Cerebellar cortex (tissue), 1 donor: ENCODE data around the gene PPP2R2C.

ENCODE experiments used
- DNase-seq: peaks from one replicate; pipeline ENCODE4 v3.0.0-alpha.2; 2015; ENCODE audit warnings: low spot score

The PPP2R2C gene

DNA sequence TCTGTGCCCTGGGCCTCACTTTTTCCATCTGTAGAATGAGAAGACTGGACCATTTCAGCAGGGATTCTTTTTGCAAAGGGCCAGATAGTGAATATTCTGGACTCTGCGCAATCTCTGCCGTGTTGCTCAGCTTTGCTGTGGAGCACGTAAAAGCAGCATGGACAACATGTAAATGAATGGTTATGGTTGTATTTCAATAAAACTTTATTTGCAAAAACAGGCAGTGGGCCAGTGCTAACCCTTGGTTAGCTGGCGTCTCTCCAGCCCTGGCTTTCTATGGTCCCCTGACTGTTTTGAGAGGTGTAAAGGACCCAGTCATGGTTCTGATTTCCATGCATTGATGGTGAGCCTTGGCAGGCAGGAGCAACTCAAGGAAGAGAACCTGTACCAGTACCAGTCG lies 184.1 kb downstream of the PPP2R2C start:
- no peak for DNase-seq

DNA sequence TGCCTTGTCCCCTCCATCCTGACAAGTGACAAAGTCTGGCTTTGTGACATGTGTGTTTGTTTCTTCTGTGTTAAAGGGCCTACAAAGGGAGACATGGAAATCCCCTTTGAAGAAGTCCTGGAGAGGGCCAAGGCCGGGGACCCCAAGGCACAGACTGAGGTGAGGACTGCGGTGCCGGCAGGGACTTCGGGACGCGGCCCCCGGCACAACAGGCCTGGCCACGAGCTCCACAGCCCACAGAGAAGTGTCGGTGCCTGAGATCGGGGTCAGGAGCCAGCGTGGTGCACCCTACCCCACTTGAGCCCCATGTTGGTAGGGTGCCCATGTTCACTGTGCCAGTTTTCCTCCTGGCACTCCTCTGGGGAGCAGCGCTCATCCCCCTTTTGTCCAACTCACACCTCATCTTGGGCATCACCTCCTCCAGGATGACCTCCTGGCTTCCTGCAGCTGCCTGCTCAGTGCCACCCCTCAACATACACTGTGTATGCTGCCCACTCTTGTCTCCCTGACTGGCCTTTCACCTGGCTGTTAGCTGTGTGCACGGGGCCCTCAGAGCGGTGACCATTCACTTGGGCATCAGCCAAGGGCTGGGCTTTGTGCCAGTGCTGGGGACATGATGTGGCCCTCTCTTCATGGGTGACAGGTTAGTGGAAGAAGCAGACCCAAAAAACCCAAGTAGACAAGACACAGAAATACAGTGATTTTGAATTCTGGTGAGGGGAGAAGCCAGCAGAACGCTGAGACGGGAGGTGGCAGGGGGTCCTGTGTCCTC lies 185.2 kb downstream of the PPP2R2C start:
- DNase-seq: no peak

DNA sequence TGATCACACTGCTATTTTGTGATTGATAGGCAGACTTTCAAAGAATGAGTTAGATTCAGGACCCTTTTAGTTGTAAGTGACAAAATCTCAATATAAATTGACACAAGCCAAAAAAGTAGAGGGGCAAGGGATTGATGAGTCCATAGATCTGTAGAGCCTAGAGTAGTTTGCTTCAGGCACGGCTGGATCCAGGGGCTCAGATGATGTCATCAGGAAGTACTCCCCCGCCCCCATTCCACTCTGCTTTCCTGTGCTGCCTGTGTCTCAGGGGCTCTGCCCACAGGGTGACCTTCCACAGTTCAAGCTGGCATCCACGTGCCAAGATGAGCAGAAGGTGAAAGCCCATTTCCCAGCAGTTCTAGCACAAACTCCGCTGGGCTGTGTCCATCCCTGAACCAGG lies 189.1 kb downstream of the PPP2R2C start:
- DNase-seq: no peak

DNA sequence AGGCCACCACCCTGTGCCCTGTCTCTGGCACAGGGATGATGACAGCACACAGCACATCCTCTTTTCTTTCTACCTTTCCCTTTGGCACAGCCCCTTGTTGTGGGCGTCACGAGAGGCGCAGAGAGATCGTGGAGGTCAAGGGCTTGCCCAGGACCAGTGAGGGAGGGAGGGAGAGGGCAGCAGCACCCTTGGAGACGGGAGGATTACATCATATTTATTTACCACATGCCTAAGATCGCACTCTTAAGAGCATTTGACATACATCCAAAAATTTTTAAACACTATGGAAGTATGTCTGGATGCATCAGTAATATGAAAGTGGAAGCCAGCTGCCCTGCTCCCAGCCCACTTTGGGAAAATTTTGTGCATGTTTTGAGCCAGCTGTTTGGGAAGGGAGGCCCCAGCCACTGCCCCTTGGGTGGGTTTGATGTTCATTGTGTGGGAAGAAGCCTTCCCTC lies 190.1 kb downstream of the PPP2R2C start:
- DNase-seq: no peak

DNA sequence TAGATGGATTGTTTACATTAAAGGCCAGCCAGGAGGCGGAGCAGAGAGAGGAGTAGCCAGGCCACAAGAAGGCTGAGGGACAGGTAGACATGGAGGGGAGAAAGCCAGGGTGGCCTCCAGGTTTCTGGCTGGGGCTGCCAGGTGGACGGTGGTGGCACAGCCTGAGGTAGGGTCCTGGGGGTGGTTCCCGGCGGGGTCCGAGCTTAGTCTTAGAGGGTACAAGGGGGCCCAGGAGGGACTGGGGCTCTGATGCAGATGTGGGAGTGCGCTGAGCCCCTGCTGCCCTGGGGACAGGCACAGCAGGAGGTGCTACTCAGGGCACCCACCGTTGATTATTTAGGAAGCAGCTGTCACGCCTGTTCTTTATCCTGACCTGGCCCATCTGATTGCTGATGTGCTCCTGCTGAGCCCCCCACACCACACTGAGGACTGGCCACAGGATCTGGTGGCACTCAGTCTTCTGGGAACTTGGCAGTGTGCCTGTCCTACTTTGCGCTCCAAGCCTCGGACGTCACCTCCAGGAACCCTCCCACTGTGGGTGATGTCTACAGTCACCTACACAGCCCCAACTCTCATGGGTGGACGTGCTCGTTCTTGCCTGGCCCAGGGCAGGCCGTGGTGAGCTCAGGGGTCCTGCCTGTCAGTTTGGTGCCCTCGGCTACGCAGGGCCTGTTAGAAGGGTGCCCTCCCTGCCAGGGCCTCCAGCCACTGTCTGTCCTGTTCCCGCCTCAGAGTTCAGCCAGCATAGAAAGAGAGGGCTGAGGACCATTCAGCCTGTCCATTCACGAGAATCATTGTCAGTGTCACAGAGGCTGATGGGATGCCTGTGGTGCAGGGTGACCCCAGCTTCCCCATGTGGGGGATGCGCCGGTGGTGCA lies 190.7 kb downstream of the PPP2R2C start:
- peak; percentile 27 for DNase-seq

DNA sequence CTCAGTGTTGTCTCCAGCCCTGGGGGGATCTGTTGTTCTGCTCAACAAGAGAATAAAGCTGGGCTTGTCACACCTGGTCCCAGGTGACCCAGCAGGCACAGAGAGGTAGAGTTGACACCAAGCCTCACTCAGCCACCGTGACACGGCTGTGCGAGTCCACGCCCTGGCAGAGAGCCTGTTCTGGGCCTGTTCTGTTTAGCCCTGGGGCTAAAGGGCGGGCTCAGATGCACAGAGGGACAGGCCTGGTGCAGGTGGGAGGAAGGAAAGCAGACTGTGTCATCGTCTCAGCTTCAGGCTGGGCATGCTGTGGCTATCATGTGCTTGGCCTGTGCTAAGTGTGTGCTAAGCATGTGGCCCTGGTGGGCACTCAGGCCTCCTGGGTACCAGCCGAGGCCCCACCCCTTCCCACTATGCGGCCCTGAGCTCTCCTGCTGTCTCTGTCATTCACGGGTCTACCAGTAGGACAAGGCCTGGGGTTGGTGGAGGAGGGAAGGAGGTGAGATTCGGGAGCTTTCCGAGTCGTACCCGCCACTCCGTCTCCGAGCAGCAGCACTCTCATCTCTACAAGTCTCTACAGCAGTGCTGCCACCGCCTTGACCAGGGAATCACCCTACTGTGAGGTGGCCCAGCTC lies 191.9 kb downstream of the PPP2R2C start:
- DNase-seq: no peak

DNA sequence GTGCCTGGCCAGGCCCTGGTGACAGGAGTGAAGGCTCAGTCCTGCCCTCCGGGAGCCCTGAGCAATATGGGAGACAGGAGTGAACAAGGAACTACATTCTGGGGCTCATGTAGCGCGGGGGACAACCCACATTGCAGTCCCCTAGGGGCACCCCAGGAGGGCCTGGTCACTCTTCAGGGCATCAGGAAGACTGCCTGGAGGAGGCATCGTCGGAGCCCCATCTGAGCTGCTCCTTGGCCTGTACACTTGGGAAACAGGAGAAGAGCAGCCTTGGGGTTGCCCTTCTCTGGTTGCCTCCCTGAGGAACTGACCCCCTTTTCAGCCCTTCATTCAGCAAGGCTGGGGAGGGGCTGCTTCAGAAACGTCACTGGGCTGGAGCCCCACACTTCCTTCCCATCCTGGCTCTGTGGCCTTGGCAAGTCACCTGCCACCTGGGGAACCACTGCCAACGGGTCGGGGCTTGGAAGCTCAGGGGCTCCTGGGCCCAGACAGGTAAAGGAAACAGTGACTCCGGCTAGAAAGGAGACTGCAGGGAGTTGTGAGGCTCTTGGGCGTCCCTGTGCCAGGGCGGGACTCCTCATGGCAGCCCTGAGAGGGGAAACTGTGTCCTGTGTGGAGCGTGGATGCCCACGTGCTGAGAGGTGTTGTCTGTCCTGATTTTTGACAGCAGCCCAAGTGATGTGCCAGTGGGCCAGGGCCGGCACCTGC lies 192.7 kb downstream of the PPP2R2C start:
- no peak for DNase-seq

DNA sequence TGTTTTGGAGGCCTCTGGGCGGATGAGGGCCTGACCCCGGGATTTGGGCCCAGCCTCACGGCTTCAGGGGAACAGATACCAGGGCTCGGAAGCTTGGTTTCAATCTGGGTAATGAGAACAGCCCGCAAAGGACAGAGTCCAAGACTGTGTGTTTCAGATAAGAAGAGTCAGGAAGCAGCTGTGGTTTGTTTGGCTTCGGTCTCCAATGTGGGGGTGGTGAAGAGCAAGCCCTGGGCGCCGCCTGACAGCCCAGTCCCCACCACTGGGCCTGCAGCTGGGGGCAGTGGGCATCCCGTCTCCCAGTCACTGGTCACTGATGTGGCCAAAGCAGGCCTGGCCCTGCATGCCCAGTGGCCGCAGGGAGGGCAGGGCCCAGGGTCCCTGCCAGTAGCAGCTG lies 193.6 kb downstream of the PPP2R2C start:
- DNase-seq: no peak

DNA sequence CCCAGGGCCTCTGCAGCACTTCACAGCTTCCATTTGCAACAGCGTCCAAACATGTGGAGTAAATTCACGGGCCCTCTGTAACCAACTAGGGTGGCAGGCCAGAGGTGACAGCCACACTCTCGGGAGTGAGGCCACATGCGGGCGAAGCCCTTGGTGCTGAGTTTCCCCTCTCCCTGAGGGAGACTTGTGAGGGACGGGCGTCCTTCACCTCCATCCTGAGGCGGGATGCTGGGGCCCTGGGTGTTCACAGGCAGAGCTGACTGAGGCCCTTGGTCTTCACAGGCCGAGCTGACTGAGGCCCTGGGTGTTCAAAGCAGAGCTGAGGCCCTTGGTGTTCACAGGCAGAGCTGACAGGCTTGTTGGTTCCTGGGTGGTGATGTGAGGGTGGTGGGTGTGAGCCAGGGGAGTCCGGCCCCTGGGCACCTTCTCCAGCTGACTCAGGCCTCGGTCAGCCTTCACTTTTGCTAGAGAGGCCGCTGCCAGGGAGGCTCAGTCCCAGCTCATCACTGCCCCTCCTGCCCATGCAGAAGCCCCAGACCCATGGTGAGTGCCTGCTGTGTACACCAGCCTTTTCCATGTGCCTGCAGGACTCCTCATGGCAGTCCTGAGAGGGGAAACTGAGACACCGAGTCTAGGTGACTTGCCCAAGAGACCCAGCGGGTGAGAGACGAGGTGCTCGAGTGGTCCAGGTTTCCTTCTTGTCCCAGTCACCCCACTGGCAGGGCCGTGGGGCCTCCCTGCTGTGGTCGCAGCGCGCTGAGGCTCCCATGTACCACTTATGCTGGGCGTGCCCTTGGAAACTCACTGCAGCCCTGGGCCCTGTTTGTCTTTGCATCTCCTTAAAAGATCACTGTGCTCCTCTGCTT lies 194.2 kb downstream of the PPP2R2C start:
- no peak for DNase-seq

DNA sequence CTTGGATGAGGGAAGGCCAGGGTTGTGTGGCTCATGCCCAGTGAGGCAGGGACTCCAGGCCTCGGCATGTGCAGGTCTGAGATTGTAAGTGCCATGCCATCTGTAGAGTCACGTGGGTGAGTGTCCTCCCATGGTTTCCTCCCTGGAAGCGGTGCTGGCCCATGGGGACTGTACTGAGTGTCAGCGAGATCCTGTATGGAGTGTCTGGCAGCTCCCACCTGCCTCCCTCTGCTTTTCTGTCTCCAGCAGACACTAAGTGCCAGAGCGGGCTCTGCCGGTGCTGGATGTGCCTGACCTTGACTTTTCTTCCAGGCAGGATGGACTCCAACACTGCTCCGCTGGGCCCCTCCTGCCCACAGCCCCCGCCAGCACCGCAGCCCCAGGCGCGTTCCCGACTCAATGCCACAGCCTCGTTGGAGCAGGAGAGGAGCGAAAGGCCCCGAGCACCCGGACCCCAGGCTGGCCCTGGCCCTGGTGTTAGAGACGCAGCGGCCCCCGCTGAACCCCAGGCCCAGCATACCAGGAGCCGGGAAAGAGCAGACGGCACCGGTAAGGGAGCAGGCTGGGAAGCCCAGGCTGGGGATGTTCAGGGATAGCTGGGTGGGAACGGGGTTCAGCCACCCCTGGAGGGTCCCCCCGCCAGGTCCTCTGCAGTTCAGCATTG lies 195.1 kb downstream of the PPP2R2C start:
- peak; percentile 66 for DNase-seq

DNA sequence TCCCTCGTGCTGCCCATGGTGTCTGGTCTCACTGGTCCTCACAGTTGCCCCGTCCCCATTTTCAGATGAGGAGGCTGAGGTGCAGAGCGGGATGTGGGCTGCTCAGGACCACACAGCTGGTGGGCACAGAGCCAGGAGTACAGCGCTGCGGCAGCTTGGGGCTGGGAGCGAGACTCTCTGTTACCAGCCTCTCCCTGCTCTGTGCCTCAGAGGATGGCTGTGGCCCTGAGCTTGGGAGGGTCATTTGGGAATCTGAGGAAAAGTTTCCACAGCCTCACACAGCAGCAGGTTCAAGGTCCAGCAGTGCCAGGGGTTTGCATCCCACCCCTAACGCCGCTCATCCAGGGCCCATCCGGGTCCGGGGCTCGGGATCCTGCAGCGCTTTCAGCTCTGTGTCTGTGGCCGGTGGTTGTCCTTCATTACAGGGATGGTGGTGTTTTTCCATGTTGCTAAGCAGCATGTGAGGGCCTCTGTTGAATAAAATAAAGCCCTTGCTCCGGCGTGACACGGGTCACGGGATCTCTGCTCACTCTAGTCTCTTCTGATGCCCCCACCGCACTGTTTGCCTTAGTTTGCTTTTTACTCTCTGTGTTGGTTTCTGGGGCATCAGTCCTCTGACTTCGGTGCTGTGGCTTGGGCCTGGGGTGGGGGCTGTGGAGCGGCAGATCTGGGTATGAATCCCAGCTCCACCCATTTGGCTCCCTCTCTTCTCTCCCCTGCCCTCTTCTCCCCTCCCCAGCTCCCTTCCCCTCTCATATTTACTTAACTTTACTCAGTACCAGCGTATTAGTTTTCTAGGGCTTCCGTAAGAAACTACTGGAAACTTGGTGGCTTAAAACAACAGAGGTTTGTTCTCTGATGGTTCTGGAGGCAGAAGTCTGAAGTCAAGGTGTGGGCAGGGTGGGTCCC lies 196.3 kb downstream of the PPP2R2C start:
- no peak for DNase-seq

DNA sequence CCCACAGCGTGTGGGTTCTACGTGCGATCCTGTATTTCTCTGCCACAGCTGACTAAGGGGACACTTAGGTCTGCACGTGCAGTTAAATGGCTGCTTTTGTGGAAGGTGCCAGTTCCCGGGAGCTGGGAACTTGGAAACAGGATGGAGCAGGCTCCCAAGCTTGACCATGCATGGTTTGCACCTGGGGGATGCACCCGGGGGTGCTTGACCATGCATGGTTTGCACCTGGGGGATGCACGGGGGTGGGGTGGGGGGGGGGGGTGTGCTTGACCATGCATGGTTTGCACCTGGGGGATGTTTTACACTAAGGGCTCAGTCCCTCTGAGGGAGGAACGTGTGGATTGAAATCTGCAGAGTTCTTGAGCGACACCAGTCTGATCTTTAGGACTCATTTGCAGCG lies 197.1 kb downstream of the PPP2R2C start:
- DNase-seq: no peak

DNA sequence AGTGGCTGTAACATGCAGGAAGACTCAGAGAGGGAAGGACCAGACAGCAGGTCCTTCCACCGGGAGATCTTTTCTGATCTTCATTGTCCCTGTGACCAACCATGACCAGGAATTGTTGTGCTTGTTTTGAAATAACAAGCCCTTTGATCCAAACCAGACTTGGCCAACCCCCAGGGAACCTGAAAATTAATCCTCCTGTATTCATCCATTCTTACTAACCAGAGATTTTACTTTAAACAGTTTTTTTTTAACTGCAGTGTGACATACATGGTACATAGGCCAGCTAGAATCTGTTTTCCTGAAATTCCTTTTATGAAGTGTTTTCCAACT lies 198.8 kb downstream of the PPP2R2C start:
- no peak for DNase-seq

DNA sequence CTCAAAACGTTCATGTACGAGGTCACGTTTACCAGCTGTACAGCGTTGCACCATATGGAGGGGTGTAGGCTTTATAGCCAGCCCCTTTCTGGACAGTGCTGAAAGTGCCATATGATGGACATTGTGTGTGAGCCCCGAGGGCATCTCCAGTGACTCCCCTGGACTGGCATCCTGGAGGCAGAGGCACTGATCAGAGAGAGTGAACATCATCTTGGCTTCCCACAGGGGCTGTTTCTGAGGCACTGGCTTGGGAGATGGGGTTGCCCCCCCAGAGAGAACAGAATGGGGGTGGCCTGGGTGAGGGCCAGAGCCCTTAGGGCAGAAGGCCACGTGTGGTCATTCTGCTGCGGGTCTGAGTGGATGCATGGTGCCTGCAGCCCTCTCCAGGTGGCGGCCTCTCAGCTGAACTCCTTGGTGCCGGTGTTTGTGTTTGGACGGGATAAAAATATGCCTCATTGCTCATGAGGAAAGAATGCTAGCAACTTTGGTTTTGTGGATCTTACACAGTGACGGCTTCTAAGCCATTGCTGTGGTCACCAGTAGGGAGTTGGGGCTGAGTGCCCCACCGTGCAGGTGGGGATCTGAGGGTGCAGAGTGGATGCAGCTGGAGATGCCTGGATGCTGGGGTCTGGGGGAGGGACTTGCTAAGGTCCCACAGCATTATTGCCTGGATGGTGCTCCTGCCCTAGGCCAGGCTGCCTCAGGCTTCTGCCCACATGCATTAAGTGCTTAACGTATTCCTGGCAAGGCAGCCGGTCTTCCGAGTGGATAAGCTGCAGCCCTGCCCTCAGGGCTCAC lies 199.4 kb downstream of the PPP2R2C start:
- no peak for DNase-seq

DNA sequence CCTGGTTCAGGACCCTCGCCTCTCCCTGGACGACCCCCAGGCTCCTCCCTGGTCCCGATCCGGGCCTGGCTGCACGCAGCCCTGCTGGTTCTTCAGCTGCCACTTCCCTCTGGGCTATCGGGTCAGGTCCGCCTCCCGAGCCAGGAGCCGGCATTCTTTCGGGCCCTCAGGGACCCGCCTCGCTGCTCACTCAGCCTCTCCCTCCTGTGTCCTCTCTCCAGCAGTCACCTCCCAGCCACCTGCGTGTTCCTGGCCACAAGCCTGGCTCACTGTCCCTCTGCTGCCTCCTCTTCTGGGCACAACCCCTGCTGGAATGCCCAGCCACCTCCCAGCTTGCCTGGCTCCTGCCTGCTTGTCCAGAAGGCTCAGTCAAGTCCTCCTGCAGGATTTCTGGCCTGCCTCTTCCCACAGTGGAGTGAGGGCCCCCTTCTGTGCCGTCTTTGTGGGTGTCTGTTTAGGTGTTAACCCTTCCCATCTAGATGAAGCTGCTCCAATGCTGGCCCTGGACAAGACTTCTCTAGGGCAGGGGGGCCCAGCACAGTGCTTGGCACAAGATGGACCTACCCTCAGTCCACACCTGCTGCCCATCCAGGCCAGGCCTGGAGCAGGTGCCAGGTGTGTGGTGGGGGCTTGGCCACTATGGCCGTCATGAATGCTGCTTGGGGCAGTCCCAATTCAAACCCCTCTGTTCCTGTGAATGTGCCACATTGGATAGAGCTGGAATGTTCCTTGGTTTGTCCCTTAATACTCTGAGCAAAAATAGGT lies 200.5 kb downstream of the PPP2R2C start:
- DNase-seq: peak; percentile 75

DNA sequence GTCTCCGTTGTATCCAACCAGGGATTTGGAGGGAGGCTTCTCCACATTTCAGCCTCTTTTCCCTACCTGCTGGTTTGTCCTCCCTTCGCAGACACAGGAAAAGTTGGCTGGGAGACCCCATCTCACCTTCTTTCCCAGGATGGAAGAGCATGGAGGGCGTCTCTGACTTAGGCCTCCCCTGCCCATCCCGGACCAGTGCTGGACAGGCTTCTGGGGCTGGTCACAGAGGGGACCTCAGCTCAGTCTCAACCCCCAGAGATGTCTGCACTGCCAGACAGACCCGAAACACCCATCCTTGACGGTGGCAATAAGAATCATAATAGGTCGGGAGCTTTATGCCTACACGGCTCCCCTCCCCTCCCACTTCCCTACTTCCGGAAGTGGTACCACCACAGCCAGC lies 201.2 kb downstream of the PPP2R2C start:
- DNase-seq: no peak

DNA sequence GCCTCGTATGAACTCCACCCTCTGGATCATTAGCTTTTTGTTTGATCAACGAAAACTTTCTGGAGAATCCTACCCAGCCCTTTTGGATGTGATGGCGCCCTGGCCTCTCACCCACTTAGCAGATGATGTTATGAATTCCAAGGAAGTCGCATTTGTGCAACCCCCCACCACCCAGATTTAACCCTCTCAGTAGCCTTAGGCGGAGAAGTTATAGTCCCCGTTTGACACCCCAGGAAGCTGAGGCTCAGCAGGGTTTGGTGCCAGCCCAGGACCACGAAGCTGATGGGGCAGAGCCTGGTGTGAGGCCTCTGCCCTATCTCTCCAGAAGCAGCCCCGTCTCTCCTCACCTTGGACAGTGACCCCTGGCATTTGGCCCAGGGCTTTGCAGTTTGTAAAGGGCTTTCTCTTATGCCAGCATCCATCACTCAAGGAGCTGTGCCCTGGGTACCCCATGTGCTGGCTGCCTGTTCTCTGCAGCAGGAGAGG lies 201.7 kb downstream of the PPP2R2C start:
- no peak for DNase-seq
